ENCODE results near the gene EYA4.

DNA sequence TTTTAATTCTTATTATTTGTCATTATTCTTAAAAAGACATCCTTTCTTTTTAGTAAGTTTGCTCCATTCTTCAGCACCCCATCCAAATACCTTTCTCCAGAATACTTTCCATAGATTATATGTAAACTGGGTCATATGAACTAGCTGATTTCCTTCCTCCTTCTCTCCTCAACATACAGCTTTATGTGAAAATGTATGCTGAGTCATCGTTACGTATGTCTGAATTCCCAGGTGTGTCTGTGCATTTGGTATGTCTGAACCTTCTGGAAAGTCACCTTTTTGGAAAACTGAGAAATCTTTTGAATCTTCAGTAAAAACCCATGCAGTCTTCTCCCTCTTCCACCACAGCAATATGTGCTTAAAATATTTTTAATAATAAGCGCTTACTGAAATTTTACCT lies 264.5 kb downstream of the EYA4 start:
- TF ChIP-seq, protein P1, sequence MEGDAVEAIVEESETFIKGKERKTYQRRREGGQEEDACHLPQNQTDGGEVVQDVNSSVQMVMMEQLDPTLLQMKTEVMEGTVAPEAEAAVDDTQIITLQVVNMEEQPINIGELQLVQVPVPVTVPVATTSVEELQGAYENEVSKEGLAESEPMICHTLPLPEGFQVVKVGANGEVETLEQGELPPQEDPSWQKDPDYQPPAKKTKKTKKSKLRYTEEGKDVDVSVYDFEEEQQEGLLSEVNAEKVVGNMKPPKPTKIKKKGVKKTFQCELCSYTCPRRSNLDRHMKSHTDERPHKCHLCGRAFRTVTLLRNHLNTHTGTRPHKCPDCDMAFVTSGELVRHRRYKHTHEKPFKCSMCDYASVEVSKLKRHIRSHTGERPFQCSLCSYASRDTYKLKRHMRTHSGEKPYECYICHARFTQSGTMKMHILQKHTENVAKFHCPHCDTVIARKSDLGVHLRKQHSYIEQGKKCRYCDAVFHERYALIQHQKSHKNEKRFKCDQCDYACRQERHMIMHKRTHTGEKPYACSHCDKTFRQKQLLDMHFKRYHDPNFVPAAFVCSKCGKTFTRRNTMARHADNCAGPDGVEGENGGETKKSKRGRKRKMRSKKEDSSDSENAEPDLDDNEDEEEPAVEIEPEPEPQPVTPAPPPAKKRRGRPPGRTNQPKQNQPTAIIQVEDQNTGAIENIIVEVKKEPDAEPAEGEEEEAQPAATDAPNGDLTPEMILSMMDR (conservative IDR thresholded peaks at IDR 0.05; ENCODE audit: low read depth, low read length) = no peak
- no peak for TF ChIP-seq EZH2phosphoT487 (IDR thresholded peaks at IDR 0.05; ENCODE audit: borderline replicate concordance, low read length)

Measured in PC-3 (cell line).